ENCODE data around the gene NUMA1.

NUMA1 gene, protein sequence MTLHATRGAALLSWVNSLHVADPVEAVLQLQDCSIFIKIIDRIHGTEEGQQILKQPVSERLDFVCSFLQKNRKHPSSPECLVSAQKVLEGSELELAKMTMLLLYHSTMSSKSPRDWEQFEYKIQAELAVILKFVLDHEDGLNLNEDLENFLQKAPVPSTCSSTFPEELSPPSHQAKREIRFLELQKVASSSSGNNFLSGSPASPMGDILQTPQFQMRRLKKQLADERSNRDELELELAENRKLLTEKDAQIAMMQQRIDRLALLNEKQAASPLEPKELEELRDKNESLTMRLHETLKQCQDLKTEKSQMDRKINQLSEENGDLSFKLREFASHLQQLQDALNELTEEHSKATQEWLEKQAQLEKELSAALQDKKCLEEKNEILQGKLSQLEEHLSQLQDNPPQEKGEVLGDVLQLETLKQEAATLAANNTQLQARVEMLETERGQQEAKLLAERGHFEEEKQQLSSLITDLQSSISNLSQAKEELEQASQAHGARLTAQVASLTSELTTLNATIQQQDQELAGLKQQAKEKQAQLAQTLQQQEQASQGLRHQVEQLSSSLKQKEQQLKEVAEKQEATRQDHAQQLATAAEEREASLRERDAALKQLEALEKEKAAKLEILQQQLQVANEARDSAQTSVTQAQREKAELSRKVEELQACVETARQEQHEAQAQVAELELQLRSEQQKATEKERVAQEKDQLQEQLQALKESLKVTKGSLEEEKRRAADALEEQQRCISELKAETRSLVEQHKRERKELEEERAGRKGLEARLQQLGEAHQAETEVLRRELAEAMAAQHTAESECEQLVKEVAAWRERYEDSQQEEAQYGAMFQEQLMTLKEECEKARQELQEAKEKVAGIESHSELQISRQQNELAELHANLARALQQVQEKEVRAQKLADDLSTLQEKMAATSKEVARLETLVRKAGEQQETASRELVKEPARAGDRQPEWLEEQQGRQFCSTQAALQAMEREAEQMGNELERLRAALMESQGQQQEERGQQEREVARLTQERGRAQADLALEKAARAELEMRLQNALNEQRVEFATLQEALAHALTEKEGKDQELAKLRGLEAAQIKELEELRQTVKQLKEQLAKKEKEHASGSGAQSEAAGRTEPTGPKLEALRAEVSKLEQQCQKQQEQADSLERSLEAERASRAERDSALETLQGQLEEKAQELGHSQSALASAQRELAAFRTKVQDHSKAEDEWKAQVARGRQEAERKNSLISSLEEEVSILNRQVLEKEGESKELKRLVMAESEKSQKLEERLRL (N-terminal part only)

GRCh38 chr11:72080326-72081183, at the start of gene NUMA1, which contains the start of gene LRRC51:
Gene NUMA1, minus strand, starts transcription at chr11:72080542. Its CDS starts 44,599 bp downstream, at chr11:72035943.
Gene LRRC51, plus strand, starts transcription at chr11:72080850. Its CDS starts 8,234 bp downstream, at chr11:72089084.
- H3K4me1 ChIP-seq (ENCODE audit: control insufficient read depth in 1 of 2, insufficient read depth in 2 of 2, low read length in 2 of 2) = peaks cover 7 to 11% of the 10 kb centered on the region in 2 donors
- peaks cover 0 to 10% of the 10 kb centered on the region in 2 donors for H3K36me3 ChIP-seq (ENCODE audit: control insufficient read depth in 1 of 2, insufficient read depth in 2 of 2, low read length in 2 of 2)
- no peaks in the 10 kb centered on the region for H3K9me3 ChIP-seq (ENCODE audit: control insufficient read depth in 1 of 2, low read length in 2 of 2)
- H3K27me3 ChIP-seq (ENCODE audit: low read depth, low read length) = no peaks in the 10 kb centered on the region
- peak within 1 kb of the TSS; percentile 73 to 84 for H3K4me3 ChIP-seq (ENCODE audit: low read depth in 1 of 2, low read length in 2 of 2)
- peak within 1 kb of the TSS; percentile 90 for H3K27ac ChIP-seq (ENCODE audit: low read length)

- Histone ChIP-seq H3K27me3 (ENCODE audit: low read depth, low read length) (no peaks in the 10 kb centered on the region), H3K27ac (ENCODE audit: low read length) (no peak overlapping the region), H3K9me3 (ENCODE audit: control insufficient read depth in 1 of 2, low read length in 2 of 2) (no peaks in the 10 kb centered on the region), H3K4me3 (ENCODE audit: low read depth in 1 of 2, low read length in 2 of 2) (no peak overlapping the region), H3K4me1 (ENCODE audit: control insufficient read depth in 1 of 2, insufficient read depth in 2 of 2, low read length in 2 of 2) (no peaks in the 10 kb centered on the region), H3K36me3 (ENCODE audit: control insufficient read depth in 1 of 2, insufficient read depth in 2 of 2, low read length in 2 of 2) (no peaks in the 10 kb centered on the region)
Observed at GRCh38 chr11:72129381-72129780, 49.0 kb upstream of the NUMA1 start.

DNA sequence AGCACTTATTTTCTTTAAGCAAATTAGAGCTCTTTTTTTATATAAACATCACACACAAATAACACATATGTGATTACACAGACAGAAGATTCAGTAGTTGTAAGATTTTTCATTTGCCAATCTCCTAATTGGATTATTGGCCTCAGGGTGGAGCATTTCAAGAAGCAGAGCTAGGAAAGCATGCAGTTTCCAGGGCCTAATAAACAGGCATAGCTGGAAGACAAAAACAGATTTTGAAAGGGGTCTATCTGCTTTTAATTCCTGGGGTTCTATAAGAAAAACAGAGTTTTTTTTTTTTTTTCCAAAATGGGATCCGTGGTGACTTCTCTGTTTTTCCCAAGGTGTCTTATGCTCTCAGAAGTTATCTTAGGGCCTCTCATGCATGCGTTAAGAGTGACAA, 47.6 kb upstream of the NUMA1 start:
- H3K9me3 ChIP-seq (ENCODE audit: control insufficient read depth in 1 of 2, low read length in 2 of 2) = no peaks in the 10 kb centered on the region
- no peaks in the 10 kb centered on the region for H3K27me3 ChIP-seq (ENCODE audit: low read depth, low read length)
- H3K4me3 ChIP-seq (ENCODE audit: low read depth in 1 of 2, low read length in 2 of 2) = no peak overlapping the region

GRCh38 chr11:72125956-72126355, 45.6 kb upstream of the NUMA1 start:
- Histone ChIP-seq H3K36me3 (ENCODE audit: control insufficient read depth in 1 of 2, insufficient read depth in 2 of 2, low read length in 2 of 2) (no peaks in the 10 kb centered on the region), H3K27ac (ENCODE audit: low read length) (no peak overlapping the region), H3K4me3 (ENCODE audit: low read depth in 1 of 2, low read length in 2 of 2) (no peak overlapping the region), H3K9me3 (ENCODE audit: control insufficient read depth in 1 of 2, low read length in 2 of 2) (no peaks in the 10 kb centered on the region), H3K4me1 (ENCODE audit: control insufficient read depth in 1 of 2, insufficient read depth in 2 of 2, low read length in 2 of 2) (no peaks in the 10 kb centered on the region), H3K27me3 (ENCODE audit: low read depth, low read length) (no peaks in the 10 kb centered on the region)

More for the DNA sequence above, 47.6 kb upstream of the NUMA1 start:
- Histone ChIP-seq H3K36me3 (ENCODE audit: control insufficient read depth in 1 of 2, insufficient read depth in 2 of 2, low read length in 2 of 2) (no peaks in the 10 kb centered on the region), H3K4me1 (ENCODE audit: control insufficient read depth in 1 of 2, insufficient read depth in 2 of 2, low read length in 2 of 2) (no peaks in the 10 kb centered on the region), H3K27ac (ENCODE audit: low read length) (no peak overlapping the region)

DNA sequence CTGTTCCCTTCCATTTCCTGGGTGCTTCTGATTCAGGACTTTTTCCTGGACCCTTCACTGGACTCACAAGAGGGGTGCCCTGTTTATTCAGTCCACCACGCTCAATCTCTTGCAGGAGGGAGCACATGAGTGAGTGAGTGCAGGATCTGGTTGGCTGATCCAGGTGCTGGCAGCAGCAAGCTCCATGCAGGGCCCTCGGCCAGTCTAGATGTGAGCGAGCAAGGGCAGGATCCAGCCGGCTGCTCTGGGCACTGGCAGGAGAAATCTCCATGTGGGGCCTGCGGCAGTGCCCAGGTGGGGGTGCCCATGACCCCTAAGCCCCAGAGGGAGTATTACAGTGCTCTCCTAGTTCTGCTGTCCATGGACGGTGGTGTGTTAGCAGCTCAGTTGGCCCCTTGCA, 43.7 kb upstream of the NUMA1 start:
- Histone ChIP-seq H3K9me3 (ENCODE audit: control insufficient read depth in 1 of 2, low read length in 2 of 2) (no peaks in the 10 kb centered on the region), H3K27me3 (ENCODE audit: low read depth, low read length) (no peaks in the 10 kb centered on the region), H3K27ac (ENCODE audit: low read length) (no peak overlapping the region), H3K4me3 (ENCODE audit: low read depth in 1 of 2, low read length in 2 of 2) (no peak overlapping the region), H3K36me3 (ENCODE audit: control insufficient read depth in 1 of 2, insufficient read depth in 2 of 2, low read length in 2 of 2) (no peaks in the 10 kb centered on the region), H3K4me1 (ENCODE audit: control insufficient read depth in 1 of 2, insufficient read depth in 2 of 2, low read length in 2 of 2) (no peaks in the 10 kb centered on the region)

- Histone ChIP-seq H3K4me3 (ENCODE audit: low read depth in 1 of 2, low read length in 2 of 2) (no peak overlapping the region), H3K27ac (ENCODE audit: low read length) (no peak overlapping the region), H3K27me3 (ENCODE audit: low read depth, low read length) (no peaks in the 10 kb centered on the region), H3K36me3 (ENCODE audit: control insufficient read depth in 1 of 2, insufficient read depth in 2 of 2, low read length in 2 of 2) (no peaks in the 10 kb centered on the region), H3K4me1 (ENCODE audit: control insufficient read depth in 1 of 2, insufficient read depth in 2 of 2, low read length in 2 of 2) (no peaks in the 10 kb centered on the region), H3K9me3 (ENCODE audit: control insufficient read depth in 1 of 2, low read length in 2 of 2) (no peaks in the 10 kb centered on the region)
Observed at GRCh38 chr11:72123117-72123653, 42.8 kb upstream of the NUMA1 start.

GRCh38 chr11:72122607-72123006, 42.3 kb upstream of the NUMA1 start:
- H3K9me3 ChIP-seq (ENCODE audit: control insufficient read depth in 1 of 2, low read length in 2 of 2) = no peaks in the 10 kb centered on the region
- no peak overlapping the region for H3K27ac ChIP-seq (ENCODE audit: low read length)
- no peaks in the 10 kb centered on the region for H3K36me3 ChIP-seq (ENCODE audit: control insufficient read depth in 1 of 2, insufficient read depth in 2 of 2, low read length in 2 of 2)
- H3K4me1 ChIP-seq (ENCODE audit: control insufficient read depth in 1 of 2, insufficient read depth in 2 of 2, low read length in 2 of 2) = no peaks in the 10 kb centered on the region
- no peaks in the 10 kb centered on the region for H3K27me3 ChIP-seq (ENCODE audit: low read depth, low read length)
- no peak overlapping the region for H3K4me3 ChIP-seq (ENCODE audit: low read depth in 1 of 2, low read length in 2 of 2)

DNA sequence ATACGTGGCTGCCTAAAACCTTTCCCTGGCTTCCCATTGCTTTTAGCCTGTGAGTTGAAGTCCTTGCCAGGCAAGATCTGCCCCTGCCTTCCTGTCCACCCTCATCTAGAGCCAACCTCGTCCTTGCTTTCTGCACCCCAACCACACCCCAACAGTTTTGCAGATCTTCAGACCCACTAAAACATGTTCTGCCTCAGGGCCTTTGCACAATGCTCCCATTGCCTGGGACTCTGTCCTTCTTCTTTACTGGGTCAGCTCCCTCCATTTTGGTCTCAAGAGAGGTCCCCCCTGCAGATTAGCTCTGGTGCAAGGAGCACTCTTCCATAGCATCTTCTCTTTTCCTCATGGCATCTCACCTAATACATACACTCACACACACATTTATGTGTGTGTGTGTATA, 40.6 kb upstream of the NUMA1 start:
- Histone ChIP-seq H3K9me3 (ENCODE audit: control insufficient read depth in 1 of 2, low read length in 2 of 2) (no peaks in the 10 kb centered on the region), H3K4me3 (ENCODE audit: low read depth in 1 of 2, low read length in 2 of 2) (no peak overlapping the region), H3K27ac (ENCODE audit: low read length) (no peak overlapping the region), H3K4me1 (ENCODE audit: control insufficient read depth in 1 of 2, insufficient read depth in 2 of 2, low read length in 2 of 2) (no peaks in the 10 kb centered on the region), H3K36me3 (ENCODE audit: control insufficient read depth in 1 of 2, insufficient read depth in 2 of 2, low read length in 2 of 2) (no peaks in the 10 kb centered on the region), H3K27me3 (ENCODE audit: low read depth, low read length) (no peaks in the 10 kb centered on the region)

GRCh38 chr11:72119198-72119597, 38.9 kb upstream of the NUMA1 start:
- no peaks in the 10 kb centered on the region for H3K27me3 ChIP-seq (ENCODE audit: low read depth, low read length)
- no peak overlapping the region for H3K27ac ChIP-seq (ENCODE audit: low read length)
- H3K9me3 ChIP-seq (ENCODE audit: control insufficient read depth in 1 of 2, low read length in 2 of 2) = no peaks in the 10 kb centered on the region
- no peaks in the 10 kb centered on the region for H3K4me1 ChIP-seq (ENCODE audit: control insufficient read depth in 1 of 2, insufficient read depth in 2 of 2, low read length in 2 of 2)
- H3K36me3 ChIP-seq (ENCODE audit: control insufficient read depth in 1 of 2, insufficient read depth in 2 of 2, low read length in 2 of 2) = no peaks in the 10 kb centered on the region
- no peak overlapping the region for H3K4me3 ChIP-seq (ENCODE audit: low read depth in 1 of 2, low read length in 2 of 2)

Data from muscle layer of duodenum (tissue), 2 donors.